22Rv1 (cell line): Measurements from ENCODE around the gene EIF4EBP2.

Experiments
- CTCF ChIP-seq: fragments of 450-650 bp; IDR thresholded peaks from 2 replicates; pipeline ENCODE4 v1.5.1; 2017; ENCODE audit warnings: mild to moderate bottlenecking
- ZFX ChIP-seq: fragments of 450-650 bp; IDR thresholded peaks from 2 replicates; pipeline ENCODE4 v1.6.1; 2017; ENCODE audit warnings: antibody characterized with exemption, borderline replicate concordance

DNA sequence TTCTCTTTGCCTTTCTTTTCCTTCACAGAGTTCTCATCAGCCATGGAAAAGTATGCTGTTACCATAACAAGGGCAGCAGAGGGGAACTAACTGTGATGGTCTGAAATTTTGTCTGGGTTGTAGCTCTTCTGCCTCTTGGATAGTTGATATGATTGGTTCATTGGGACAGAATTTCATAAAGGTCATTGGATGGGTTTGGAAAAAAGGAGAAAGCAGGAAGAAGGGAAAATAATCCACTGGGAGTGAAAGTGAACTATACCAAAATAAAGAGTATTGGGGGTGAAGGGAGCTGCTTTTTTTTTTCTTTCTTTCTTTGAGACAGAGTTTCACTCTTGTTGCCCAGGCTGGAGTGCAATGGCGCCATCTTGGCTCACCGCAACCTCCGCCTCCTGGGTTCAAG is 5.8 kb downstream of the EIF4EBP2 start:
- TF ChIP-seq CTCF: no peak
- no peak for TF ChIP-seq ZFX
